Stimulated activated CD4-positive, alpha-beta T cell treated with anti-CD3 and anti-CD28 coated beads, Interleukin-4, amount 100 ng/mL, for 48 hours (primary cell): ENCODE measurements around the gene OBP2B.

Source experiments
- DNase-seq, 2 donors: peaks; one replicate each; pipeline ENCODE4 v3.0.0-alpha.2; 2020; ENCODE audit warnings: low read depth in 2 of 2

OBP2B gene

GRCh38 chr9:133167096-133167730, 41.8 kb downstream of the OBP2B start:
- no peak for DNase-seq

GRCh38 chr9:133166392-133166791, 42.7 kb downstream of the OBP2B start:
- DNase-seq, result no peak

- no peak for DNase-seq
Measured at GRCh38 chr9:133165452-133165730, 43.7 kb downstream of the OBP2B start.

GRCh38 chr9:133164191-133164590, 44.9 kb downstream of the OBP2B start:
- no peak for DNase-seq

- no peak for DNase-seq
Measured at GRCh38 chr9:133163504-133164172, 45.4 kb downstream of the OBP2B start, which contains the start of gene GBGT1. Gene GBGT1 (minus strand): TSS chr9:133163914. CDS start chr9:133162412, 1,502 bp downstream.

GRCh38 chr9:133162861-133163503, 46.1 kb downstream of the OBP2B start:
- DNase-seq, result no peak

- no peak for DNase-seq
Measured at GRCh38 chr9:133161547-133161950, 47.5 kb downstream of the OBP2B start.

GRCh38 chr9:133160742-133161546, 48.1 kb downstream of the OBP2B start:
- DNase-seq, result no peak

GRCh38 chr9:133158695-133159094, 50.4 kb downstream of the OBP2B start:
- DNase-seq, result no peak
